HL-60/S4 treated with retinoic acid at 250 ng/mL for 4 days and 3 days (cell line): Measurements from ENCODE around the gene ISLR.

Experiments used
- in situ Hi-C: fragments of 300-500 bp; cut with MboI; formaldehyde crosslinking; loops from 2 replicates; pipeline ENCODE4 v1.7.0; 2022; ENCODE audit warnings: low sequenced_read_pairs

Gene ISLR

DNA sequence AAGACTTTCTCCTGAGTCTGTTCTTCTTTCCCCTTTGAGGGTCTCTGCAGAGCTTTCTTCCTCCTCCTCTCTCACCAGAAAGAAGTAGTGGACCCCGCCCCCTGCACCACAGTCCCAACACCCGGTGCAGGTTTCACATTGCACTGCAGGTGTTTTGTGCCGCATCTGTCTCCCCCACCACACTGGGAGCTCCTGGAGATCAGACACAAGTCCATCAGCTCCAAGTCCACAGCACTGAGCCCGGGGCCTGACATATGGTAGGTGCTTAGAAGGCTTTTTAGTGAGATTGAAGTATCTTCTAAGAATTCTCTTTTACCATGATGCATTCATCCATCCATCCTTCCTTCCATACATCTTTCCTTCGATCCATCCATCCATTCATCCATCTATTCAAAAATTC lies 19.2 kb downstream of the ISLR start:
- in situ Hi-C loops: no loop called here

DNA sequence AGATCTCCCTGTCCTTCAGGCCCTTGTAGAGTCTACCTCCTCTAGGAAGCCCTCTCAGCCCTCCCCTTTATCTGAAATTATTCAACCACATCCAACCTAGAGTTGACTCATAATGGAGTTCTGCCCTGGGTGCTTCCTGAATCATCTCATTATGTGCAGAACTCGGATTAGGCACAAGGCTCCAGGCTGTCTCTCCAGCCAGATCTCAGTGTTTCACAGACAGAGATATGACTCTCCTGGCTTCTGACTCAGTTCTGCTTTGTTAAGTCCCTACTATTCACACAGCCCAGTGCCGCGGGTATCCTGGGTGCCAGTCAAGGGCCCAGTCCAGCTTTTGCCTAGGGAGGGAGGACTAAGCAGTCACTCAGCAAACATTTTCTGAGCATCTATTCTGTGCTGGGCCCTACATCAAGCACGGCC lies 19.8 kb downstream of the ISLR start:
- in situ Hi-C loops: no loop called here

DNA sequence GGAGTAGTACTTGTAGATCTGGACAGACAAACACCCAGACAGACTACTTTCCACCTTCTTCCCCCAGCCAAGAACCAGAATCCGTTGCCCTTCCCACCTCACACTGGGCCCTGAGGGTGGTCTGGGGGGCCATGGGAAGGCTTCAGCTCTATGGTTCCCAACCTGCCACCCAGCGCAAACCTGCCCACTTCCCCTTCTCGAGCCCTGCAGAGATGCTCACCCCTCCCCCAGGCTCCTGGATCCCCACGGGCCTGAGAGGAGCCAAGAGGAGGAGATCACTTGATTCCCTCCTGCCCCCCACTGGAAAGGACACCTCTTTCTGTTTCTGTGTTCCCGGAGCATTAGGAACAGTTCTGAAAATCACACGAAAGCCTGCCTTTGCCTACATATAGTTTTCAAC lies 20.4 kb downstream of the ISLR start:
- in situ Hi-C loops: no loop called here

- in situ Hi-C loops: no loop called here
Measured at GRCh38 chr15:74194572-74195559, 21.4 kb downstream of the ISLR start.

DNA sequence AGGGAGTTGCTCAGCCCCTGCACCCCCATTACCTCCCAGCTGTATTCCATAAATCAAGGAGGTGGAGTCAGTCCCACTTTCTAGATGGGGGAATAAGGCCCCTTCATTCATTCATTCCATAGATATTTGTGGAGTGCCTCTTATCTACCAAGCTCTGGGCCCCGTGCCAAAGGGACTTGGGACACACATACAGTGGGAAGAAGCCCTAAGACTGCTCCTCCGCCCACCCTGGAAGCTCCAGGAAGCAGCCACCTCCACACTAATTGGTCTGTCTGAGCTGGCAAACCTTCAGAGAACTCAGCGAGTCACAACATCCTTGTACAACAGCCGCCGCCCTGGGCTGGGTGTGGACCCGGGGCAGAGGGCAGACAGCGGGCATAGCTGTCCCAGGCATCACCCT lies 22.7 kb downstream of the ISLR start:
- in situ Hi-C loops: no loop called here

DNA sequence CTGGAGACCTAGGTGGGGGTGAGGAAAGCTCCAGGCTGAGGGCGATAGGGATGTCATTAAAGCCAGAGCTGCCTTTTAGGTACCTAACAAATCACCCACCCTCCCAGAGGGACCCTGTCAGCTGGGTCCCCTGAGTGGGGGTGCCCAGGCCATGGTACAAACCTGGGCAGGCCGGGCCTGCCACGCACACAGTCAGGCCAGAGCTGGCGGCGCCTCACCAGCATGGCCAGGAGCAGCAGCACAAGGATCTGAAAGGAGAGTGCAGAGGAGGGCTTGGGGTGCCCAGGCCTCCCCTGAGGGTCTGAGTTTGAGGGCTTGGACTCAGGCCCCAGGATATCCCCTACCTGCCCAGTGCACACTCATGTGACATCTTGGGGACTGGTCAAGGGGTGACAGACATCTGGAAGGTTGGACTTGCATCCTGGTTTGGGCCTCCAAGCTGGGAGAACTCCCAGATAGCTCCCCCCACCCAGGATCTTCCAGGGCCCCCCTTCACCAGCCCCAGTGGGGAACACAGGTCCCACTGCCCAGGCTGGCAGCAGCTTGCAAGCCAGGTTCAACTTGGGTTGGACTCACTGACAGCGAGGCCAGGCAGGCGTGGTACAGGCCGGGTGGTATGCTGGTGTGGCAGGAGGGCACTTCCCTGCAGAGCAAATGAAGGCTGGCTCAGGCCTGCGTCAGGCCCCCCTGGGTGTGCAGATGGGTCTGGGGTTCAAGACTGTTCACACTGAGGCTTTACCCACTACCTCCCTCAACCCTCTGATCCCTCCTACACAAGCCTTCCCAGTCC lies 23.9 kb downstream of the ISLR start:
- in situ Hi-C loops: no loop called here

DNA sequence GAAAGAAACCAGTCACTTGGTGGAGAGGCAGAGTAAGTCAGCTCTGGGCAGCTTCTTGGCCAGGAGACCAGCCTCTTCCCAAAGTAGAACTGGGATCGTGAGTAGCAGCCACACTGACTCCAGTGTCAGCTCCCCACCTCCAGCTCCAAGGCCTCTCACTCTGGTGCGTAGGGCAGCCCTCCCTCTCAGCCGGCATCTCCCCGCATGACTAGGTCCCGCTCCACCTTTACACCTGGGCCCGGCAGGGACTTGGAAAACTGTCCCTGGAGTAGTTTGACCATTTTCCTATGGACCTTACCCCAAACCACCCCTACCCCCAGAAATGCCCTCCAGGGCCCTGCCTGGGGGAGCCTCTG lies 25.8 kb downstream of the ISLR start:
- in situ Hi-C loops: no loop called here

- in situ Hi-C loops: no loop called here
Measured at GRCh38 chr15:74200412-74200815, 26.9 kb downstream of the ISLR start.

DNA sequence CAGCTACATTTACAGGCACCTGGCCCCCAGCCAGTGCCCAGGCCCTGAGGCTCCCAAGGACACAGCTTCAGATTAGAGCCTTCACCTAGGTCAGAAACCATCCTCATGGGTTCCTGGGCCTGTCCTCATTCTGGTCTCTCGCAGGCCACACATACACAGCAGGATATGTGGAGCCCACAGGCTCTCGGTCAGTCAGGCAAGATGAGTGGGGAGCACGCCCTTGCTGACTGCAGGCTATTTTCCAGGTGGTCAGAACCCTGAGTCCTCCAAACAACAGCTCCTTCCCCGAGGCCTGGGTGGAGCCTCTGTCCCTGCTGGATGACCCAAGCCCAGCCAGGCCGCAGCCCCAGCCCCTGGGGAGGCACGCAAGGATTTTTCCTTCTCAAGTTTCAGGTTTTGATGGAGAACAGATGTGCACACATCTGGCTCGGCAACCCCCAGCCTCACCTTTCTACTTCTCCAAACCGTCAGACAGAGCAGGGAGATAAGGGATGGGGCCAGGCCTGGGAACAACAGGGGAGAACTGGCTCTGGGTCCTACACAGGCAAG lies 27.4 kb downstream of the ISLR start:
- in situ Hi-C loops: no loop called here

- in situ Hi-C loops: no loop called here
Measured at GRCh38 chr15:74201710-74202420, 28.4 kb downstream of the ISLR start.

GRCh38 chr15:74202452-74203401 lies 29.2 kb downstream of the ISLR start, which contains the start of gene STRA6:
STRA6 (minus strand) TSS chr15:74202787; CDS start chr15:74202267, 520 bp downstream.
- in situ Hi-C loops: no loop called here

- in situ Hi-C loops: no loop called here
Measured at GRCh38 chr15:74203914-74204431, 30.5 kb downstream of the ISLR start.

GRCh38 chr15:74205582-74205947 lies 32.1 kb downstream of the ISLR start:
- in situ Hi-C loops: no loop called here

DNA sequence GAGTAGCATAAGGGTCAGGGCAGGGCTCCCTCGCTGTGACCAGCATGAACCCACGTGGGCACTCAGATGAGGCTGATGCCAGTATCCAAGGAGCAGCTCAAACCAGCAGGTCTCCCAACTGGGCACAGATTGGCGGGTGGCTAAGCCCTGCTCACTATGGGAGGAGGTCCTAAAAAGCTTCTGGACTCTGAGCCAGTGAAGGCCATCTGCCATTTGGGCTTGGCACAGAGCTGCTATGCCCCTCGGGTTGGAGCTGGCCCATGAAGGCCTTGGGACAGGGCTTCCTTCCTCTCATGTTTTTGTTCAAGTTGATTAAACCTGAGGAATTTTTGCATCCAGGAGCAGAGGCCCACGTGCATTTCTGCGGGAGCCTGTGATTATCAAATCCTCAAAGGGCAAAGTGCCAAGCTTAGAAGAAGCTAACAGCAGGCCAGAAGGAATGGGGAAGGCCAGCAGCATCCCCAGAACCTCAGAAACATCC lies 33.3 kb downstream of the ISLR start:
- in situ Hi-C loops: no loop called here

DNA sequence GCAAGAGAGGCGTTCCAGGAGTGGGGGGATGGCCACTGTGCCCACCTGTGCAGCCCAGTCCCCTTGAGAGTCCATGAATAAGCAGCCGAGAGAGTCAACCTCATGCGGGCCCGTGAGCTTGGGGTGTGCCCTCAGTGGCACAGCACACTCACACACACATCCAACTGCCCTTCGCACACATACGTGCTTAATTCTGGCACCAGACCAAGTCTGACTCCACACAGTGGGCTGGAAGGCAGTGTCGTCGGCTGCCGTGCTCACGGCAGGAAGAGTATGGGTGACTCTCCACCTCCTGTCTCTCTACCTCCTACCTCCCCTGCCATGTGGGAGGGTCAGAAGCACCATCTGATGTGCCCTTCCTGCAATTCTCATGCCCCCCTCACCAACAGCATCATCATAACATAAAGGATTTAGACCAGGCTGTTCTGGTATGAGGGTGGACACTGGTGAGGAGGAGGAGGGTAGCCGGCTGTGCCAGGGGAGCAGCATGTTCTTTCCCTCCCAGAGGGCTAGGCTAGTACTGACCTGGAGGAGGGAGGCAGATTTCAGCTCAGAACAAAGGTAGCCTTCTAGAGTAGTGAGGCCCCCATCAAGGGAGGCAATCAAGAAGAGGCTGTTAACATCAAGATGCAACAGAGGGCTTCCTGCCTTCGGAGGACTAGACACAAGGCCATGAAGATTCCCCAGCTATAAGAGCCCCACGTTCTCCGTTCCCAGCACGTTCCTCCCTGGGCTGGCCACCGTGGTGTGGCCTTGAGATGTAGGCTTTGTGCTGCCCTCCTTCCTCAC lies 34.3 kb downstream of the ISLR start:
- in situ Hi-C loops: no loop called here

DNA sequence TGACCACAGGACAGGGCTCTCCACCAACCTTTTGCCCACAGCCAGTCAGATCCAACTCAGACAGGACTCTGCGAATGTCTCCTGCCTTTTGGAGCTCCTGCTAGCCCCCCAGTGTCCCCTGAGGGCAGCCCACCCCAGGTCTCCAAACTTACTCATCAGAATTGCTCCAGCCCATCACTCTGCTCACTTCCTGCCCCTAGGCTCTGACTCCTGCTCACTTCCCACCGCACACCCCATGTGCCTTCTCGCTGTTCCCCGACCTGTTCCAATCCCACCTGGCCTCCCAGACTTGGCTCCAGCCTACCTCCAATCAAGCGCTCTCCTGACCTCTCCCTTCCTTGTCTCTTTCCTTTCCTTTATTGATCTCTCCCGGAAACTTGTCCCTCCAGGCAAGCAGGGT lies 35.0 kb downstream of the ISLR start:
- in situ Hi-C loops: no loop called here

DNA sequence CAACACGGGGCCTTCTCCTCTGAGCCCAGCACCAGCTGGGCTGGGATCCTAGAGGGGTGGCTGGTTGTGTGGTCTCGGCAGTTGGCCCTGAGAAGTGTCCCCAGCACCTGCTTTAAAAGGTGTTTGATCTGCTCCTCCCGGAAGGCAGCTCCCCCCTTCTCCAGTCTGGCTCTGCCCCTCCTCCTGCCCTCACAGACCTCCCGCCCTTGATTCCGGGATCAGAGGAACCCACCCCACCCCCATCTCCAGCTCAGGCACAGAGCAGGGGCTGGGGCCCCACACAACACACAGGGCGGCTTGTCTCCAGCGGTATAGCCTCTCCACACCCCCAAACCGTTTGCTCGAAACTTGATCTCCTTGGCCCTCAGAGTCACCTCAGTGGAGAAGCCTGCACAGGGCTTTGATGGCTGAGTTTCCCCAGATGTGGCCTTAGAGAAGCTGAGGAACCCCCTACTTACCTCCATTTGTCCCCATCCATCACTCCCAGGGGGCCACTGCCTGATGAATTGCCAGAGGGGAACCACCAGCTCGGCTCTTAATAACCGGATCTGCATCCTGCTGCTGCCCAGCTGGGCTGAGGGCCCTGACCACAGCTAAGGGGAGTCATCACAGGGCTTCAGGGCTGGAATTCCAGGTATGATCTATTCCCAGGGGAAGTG lies 35.5 kb downstream of the ISLR start:
- in situ Hi-C loops: no loop called here

DNA sequence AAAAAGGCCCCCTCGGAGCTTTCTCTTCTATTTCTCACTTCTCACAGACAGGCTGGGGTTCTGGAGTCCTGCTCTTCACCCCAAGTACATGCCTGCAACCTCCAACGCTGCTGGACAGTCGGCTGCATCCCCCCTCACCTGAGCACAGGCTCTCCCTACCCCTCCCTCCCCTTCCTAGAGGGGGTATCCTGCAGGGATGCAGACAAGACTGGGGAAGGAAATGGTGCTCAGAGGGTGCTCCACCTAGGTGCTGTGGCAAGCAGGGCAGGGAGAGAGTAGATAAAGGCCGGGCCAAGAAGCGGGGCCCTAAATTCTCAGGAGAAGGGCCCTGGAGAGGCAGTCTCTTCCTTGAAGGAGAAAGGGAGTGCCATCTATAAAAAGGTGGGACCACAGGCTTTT lies 36.0 kb downstream of the ISLR start:
- in situ Hi-C loops: no loop called here
